ENCODE results near the gene ARL4C.
"Not testable (repeated sequence)": the region's sequence is repeated elsewhere in the genome, so short reads cannot be mapped to it uniquely, and the experiment has no call there.

The ARL4C gene

DNA sequence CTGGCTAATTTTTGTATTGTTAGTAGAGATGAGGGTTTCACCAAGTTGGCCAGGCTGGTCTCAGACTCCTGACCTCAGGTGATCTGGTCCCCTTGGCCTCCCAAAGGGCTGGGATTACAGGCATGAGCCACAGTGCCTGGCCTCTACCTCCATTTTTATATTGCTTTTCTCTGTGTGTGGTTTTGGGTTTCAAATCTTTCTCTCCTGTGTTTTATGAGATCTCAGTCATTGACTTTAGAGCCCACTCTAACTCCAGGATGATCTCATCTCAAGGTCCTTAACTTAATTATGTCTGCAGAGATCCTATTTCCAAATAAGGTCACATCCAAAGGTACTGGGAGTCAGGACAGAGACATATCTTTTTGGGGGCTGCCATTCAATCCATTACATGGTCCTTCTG is 24.7 kb downstream of the ARL4C start:
- no peak for DNase-seq

DNA sequence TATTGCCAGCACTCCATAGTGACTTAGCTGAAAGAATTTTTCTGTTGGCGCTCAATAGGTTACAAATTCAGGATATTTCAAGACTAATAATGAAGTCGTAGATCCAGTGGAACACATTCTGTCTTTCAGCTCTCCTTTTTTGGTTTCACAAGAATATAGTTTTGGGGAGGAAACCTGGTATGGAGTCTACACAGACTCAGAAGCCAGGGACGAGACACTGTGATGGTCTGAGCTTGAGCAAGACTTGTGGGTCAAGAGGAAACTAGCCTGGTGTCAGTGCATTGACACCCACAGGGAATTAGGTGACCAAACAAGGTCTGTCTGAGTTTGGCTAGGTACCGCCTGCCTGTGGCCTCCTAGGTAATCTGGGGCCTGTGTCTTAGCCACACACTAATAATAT is 26.9 kb downstream of the ARL4C start:
- DNase-seq = no peak

DNA sequence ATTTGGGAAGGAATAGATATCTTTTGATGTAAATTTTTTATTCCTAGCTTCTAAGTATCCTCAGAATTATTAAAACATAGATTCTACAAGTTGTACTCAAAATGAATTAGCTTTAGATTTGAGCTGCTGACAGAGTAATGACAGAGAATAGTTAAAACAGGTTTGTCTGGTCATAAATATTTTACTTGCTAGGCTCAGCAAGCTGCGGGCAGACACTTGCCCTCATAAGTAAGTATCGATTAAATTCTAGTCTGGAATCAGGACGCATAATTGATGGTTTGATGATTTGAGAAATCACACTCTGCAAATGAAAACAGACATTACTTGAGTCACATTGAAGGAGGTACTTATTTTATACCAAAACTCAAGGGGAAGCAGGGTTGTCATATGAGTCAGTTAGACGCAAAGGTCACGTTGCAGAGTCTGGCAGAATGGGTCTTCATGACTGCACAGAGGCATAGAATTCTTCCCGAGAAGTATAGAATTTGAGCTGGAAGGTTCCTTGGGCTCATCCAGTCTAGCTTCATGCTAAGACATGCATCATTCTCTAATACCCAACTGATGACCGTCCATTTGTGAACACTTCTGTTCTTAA is 27.5 kb downstream of the ARL4C start:
- DNase-seq = no peak

DNA sequence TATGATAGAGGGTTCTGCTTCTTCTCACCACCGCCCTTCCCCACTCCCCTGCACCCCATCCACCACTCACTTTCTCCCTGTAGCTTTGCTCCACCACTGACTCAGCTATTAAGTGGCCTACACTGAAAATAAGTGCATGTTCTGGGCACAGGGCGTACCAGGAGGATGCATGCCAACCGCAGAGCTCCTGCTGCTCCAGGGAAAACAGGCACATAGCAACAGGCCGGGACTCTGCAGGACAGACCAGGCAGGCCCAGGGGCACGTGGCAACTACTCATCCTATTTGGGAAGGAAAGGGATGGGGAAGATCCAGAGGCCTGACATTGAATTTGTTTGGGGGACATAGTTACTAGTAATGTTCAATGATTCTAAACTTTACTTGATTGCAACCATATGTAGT is 28.4 kb downstream of the ARL4C start:
- no peak for DNase-seq

DNA sequence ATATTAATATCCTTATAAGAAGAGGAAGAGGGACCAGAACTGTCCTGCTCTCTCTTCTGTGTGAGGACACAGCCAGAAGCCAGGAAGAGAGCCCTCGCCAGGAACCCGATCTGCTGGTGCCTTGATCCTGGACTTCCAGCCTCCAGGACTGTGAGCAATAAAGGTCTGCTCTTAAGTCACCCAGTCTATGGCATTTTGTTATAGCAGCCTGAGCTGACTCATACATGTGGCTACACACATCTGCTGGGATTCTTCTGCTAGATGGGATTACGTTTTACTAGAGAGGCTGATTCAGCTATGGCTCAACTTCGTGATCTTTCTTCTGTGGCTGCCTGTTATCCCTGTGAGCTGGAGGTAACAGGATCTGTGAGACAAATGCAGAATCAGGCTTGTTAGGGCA is 29.6 kb downstream of the ARL4C start:
- DNase-seq = no peak

DNA sequence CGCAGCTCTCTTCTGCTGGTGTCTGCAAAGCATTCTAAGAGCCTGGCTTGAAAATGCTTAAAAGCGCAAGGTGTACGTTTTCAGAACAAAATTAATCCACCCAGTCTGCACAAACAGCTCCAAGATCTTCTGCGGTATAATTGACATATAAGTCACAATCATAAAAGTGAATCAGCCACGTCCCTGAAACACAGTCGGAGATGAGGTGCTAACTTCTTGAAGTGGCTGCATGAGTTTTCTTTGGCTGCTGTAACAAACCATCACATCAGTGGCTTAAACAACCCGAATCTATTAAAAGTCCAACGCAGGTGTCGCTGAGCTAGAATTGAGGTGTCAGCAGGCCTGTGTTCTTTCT is 32.6 kb downstream of the ARL4C start:
- no peak for DNase-seq

DNA sequence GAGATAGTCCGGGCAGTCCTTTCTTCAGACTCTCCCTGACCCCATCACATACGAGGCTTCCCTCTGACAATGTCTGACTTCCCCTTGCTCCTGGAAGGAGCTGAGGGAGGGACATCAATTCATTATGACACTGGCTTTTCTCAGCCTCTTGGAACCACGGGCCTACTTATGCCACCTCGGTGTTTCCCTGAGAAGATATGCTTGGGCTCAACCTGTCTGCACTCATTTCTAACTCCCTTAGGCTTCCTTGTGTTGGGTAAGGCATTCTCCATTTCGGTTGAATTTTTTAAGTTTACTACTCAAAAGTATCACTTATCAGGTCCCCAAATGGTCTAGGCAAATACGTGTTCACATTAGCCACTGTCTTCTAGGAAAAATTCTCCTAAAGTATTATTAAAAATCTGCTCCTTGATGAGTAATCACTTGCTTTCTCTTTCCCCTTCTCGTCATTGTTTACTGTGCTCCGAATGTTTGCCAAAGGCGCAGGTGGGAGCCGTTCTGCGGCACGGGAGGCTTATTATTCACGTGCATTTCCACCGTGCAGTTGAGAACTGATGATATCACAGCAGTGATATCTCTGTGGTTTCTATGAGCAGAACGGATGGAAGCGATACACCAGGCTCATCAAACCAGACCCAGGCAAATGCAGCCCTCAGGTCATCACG is 33.1 kb downstream of the ARL4C start:
- DNase-seq = peak; percentile 54

DNA sequence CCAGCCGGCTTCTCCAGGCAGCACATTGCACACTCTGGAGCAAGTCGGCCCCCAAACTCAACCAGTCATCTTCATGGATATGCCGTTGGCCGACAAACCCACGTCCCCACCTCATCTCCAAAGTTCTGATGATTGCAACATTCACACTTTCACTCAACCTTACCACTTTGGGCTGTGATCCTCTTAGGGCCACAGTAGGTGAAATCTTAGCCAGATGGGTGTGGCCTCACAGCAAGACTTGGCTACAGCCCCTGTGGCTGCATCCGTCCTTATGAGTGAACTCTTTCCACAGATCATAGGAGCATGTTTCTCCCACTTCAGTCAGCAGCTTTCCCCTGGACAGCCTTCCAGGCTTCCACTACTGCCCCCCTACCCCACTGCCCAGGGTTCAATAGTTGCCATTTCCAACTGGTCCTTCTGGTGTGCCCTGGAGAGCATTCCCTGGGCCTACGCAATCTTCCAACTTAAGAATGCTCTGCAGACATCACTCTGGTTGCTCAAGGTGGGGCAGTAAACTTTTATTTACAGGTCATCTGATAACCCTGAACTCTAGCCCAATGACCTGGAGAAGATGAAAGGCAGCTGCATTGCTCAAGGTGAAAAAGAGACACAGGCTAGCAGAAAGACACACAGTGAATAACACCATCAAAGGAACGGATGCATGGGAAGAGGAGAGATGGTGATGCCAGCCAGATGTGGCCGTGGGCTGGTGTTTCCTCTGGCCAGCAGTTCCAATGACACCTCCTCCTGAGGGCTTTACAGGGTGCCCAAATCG is 34.5 kb downstream of the ARL4C start:
- no peak for DNase-seq

DNA sequence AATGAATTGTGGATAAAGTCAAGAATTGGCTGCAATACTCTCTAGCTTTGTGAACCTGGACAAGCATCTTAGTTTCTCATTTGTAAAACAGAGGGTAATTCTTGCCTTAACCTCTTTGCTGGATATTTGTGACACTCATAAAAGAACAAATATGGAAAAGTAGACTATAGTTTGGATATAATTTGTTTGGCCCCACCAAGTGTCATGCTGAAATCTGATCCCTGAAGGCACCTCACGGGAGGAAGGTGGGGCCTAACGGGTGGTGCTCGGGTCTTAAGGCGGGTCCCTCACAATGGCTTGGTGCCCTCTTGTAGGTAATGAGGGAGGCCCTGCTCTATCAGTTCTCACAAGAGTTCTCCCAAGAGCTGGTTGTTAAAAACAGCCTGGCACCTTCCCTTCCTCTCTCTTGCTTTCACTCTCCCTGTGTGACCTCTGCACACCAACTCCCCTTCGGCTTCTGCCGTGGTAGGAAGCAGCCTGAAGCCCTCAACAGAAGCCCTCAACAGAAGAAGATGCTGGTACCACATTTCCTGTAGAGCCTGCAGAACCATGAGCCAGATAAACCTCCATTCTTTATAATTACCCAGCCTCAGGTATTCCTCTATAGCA is 37.4 kb downstream of the ARL4C start:
- no peak for DNase-seq

DNA sequence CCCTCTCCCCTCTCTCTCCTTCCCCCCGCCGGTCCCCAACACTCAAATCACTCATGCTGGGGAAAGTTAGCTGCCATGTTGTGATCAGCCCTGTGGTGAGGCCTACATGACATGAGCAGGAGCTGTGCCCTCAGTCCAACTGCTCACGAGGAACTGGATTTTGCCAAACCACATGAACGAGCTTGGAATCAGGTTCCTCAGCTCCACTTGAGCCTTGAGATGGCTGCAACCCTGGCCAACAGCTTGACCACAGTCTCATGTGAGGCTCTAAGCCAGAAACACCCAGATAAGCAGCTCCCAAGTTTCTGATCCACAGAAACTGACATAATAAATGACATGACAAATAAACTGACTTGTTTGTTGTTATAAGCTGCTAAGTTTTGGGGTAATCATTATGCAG is 38.4 kb downstream of the ARL4C start:
- DNase-seq = no peak

DNA sequence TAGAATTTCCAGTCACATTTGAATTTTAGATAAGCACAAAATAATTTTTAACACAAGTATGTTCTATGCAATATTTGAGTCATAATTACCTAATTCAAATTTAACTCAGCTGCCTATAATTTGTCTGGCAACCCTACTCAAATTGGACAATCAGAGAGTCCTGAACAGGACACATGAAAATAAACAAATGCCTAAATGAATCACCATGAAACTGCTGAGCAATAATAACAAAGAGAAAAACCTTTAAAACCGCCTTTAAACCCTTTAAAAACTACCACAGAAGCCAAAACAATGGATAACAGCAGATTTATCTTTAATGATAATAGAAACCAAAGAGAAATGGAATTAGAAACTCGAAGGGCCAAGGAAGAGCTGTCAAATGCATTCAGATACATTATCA is 39.5 kb downstream of the ARL4C start:
- no peak for DNase-seq

DNA sequence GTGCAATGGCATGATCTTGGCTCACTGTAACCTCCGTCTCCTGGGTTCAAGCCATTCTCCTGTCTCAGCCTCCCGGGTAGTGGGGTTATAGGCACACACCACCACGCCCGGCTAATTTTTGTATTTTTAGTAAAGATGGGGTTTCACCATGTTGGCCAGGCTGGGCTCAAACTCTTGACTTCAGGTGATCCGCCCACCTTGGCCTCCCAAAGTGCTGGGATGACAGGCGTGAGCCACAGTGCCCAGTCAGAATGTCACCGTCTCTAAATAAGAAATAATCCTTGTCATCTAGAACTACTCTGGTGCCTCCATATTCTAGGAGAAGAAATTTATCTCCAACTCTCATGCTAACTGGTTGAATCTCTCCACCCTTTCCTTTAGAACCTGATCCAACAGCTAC is 41.6 kb downstream of the ARL4C start:
- not testable (repeated sequence) for DNase-seq

DNA sequence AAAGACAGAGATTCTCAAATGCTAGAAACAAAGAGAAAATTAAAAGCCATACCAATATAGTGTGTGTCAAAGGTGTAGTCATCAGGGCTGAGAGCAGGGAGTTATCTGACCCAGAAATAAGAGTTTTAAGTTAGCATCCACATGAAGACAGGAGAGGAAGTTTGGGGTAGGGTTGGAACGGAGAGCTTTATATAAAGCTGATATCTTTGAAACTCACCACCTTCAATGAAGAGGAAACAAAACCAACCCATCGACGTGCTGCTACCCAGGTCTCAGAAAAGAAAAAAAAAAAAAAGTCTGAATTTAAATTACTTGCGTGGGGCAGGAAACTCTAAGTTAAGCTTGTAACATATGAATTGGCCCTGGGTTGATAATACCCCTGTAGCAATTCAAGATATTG is 42.4 kb downstream of the ARL4C start:
- no peak for DNase-seq

DNA sequence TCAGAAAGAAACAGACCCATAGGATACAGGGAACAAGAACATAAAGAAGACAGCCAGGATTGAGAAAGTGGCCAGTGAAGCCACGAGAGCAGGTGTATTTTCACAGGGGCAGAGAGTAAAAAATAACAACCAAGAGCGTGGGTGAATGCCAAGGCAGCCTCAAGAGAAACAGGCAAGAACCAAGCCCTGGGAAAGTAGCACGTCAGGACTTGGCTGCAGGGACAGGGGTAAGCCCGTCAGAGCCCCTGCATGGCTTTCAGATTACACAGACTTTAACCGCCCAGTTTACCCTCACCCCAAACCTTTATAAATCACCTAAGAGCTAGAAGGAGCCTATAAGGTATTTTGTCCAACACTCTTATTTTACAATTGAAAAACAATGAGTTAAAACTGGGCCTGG is 43.7 kb downstream of the ARL4C start:
- no peak for DNase-seq

DNA sequence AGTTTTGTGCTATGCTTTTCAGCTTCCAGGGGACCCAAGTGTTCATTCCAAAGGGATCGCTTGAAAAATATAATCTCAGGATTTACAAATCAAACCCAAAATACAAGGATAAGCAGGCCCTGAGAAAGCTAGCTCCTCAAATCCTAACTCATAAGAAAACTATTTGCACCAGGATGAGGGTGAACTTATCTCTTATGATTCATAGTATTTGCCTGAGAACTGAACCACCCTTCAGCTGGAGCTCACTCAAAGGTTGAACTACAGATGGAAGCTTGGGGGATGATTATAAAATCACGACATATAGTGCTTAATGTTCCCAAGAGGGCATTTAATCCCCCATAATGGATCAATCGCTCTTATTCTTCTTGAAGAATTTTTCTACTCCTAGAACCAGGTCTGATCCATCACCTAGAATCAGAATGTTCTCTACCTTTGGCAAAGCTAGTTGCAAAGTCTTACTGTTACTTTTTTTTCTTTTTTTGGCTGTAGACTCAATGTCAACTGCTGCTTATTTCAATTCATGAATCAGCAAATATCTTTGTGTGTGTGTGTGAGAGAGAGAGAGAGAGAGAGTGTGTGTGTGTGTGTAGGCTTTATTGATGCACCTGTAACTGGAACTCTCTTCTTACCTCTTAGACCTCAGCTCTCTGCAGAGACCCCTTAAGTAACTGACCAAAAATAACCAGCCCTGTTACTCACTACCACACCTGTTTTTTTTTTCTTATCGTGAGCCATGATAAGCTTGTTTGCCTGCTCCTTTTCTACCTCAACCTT is 44.8 kb downstream of the ARL4C start:
- no peak for DNase-seq

DNA sequence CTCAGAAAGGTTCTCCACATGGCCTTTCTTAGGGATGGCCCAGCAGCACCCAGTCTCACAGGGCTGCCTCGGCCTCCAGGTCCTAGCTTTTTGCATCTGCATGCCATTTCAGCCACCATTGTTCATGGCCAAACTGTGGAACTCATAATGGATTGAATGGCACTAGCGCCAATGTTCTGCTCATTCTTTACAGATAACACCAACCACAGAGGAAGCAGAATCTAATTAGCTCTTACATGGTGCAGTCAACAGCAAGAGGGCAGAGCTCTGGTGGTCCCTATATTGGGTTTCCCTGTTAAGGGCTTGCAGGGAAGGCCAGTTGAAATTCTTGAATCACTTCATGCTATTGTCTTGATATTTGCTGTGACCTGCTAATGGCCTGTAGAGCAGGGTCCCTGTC is 45.6 kb downstream of the ARL4C start:
- no peak for DNase-seq

DNA sequence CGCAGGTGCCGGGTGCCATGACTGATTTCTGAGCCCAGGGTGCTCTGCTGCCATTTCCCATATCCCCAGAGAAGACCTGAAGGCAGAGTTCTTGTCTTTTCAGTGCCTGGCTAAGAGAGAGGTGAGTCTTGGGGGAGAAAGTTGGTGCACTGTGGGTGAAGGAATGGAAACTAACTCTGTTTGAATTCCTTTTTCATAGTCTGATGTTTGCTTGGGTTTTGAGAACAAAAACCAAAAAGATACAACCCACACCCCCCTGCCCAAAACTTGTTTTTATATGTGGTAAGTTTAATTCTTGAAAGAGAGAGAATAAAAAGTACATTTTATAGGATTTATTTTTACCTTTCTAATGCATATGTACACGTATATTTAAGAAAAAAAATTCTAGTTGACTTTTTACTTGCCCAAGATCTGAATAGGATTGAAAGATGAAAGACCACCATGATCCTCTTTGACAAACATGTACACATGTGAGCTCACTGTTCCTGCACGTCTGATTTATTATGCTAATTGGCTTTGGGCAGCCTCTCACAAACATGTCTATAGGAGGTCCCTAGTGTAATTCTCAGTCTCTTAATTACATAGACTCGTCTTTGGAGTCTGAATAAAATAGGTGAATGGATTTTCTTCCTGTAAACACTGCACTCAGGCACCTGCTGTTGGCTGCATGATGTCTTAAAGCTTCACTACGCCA is 46.3 kb downstream of the ARL4C start:
- no peak for DNase-seq

DNA sequence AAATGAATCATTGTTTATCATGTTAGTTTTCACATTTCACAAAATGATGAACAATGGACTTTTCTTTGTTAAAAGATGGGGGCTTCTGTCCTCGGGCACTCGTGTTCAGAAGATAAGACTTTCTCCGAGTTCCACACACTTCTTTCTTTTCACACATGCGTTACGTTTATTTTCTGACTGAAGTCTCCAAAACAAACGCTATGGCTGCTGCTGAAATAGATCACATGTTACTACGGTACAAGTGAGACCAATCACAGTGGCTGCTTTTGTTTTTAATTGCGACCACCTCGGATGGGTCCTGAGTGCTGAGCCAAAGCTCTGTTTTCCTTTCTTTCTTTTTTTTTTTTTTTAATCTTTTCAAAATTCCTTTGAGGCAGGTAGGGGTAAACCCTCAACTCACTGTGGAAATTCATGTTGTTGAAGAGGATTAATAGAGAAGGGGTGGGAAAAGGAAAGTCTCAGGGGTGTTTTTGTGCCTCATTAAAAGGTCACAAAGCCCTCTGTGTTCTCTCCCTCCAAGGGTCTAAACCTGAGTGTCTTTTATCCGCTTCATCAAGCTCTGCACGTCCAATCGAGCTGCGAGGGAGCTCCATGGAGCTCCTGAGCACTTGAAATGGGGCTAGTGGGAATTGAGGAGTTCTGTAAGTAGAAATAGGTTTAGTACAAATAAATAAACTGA is 48.2 kb downstream of the ARL4C start:
- no peak for DNase-seq

DNA sequence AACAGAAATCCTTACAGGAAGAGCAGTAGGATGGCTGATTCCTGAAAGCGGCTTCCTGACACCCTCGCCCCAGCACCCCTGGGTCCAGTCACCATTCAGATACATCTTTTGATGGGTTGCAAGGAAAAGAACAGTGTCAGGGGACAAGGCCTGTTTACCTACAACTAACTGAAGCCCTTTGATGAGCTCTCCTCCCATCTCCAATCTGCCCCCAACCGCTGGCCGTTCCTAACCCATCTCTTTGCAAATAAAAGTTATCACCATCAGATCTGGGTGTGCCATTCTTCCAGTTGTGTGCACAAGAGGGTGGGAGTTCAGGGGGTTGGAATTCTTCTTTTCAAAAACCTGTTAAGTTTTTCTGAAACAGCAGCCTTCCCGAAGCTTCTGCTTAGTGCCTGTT is 48.9 kb downstream of the ARL4C start:
- no peak for DNase-seq

DNA sequence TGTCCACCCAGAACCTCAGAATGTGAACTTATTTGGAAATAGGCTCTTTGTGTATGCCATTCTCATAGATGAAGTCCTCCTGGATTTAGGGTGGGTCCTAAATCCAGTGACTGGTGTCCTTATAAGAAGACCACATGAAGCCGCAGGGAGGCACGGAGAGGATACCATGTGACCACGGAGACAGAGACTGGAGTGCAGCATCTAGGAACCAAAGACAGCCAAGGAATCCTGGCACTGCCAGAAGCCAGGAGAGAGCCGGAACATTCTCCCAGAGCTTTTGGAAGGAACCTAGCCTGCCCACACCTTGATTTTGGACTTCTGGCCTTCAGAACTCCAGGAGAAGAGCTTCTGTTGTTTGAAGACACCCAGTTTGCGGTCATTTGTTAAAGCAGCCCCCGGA is 49.7 kb downstream of the ARL4C start:
- no peak for DNase-seq

DNA sequence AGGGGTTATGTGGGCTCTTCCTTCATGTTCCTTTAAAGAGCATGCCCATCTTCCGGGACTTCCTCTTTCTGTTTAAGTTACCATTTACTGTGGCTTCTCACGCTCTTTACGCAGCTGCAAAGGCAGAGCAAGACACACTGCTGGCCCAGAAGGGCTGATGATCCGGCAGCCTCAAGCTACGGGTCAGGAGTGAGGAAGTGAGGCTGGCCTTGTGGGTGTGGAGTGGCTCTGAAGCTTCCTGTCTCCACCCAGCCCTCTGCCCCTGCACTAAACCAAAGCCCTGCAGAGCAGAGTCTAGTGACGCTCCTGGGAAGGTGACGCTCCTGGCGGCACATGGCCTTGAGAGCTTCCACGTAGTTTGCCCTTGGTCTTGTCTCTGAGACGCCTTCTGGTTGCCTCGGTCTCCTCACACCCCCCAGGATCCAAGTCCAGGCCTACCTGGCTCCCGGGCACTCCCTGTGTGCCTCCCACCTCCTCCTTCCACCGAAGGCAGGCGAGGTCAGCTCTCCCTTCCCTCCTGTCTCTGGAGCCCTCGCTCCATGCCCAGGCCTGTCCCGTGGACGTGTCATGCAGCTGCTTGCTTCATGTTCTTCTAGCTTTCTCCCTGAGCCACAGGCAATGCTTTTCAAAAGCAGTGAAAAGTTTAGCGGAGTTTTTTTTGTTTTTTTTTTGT is 50.3 kb downstream of the ARL4C start:
- no peak for DNase-seq

DNA sequence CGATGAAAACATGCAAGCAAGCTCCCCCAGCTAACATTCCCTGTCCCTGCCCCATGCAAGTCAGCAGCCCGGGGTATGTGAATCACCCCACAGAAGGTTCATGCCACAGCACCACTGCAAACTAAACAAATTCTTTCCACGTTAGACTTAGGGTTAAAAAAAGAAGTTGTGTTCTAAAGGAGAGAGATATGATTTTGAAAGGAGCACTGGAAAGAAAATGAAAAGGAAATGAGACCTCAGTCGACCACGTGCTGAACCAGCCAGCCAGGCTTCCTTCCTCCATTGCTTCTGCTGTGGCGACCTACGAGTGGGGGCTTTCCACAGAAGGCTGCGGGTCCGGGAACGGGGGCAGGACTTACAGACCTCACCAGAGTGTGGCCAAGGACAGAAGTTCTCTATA is 52.0 kb downstream of the ARL4C start:
- DNase-seq = no peak
